GM12891 (cell line): Measurements from ENCODE around the gene KCNE1.
"Not testable (repeated sequence)": the region's sequence is repeated elsewhere in the genome, so short reads cannot be mapped to it uniquely, and the experiment has no call there.

Experiments used
- POLR2A ChIP-seq: IDR thresholded peaks from 2 replicates; pipeline ENCODE4 v1.6.1; 2011; ENCODE audit warnings: low read depth, low read length, control low read depth
- POLR2AphosphoS5 ChIP-seq: IDR thresholded peaks from 2 replicates; pipeline ENCODE4 v1.6.1; 2011; ENCODE audit warnings: low read depth, low read length, control low read depth
- SPI1 ChIP-seq: IDR thresholded peaks from 2 replicates; pipeline ENCODE4 v1.6.1; 2011; ENCODE audit warnings: low read depth, low read length, control low read depth
- TAF1 ChIP-seq: IDR thresholded peaks from 2 replicates; pipeline ENCODE4 v1.6.1; 2011; ENCODE audit warnings: low read depth, low read length, control low read depth

- not testable (repeated sequence) for TF ChIP-seq TAF1, POLR2A, POLR2AphosphoS5, SPI1
These were observed 55.8 kb downstream of the KCNE1 start for GRCh38 chr21:34456180-34456579.
